Ascending aorta (tissue), 2 donors: ENCODE results near the gene SND1. TPM values are rescaled to one million over a fixed set of nuclear protein-coding genes. Genes with fewer than 3 reads are reported as not detected.

Experiments
- DNase-seq, 2 donors: peaks; one replicate each; pipeline ENCODE4 v3.0.0-alpha.2; 2019; ENCODE audit warnings: low spot score in 2 of 2
- H3K27ac ChIP-seq, 2 donors: fragments of 200-600 bp; sonication (generic); one replicate each; pipeline ENCODE4 v1.5.1; 2016 to 2017; ENCODE audit warnings: mild to moderate bottlenecking in 1 of 2
- H3K27me3 ChIP-seq: fragments of 200-600 bp; sonication (generic); one replicate; pipeline ENCODE4 v1.5.1; 2017
- H3K36me3 ChIP-seq, 2 donors: fragments of 200-600 bp; sonication (generic); one replicate each; pipeline ENCODE4 v1.5.1; 2016
- H3K4me1 ChIP-seq, 2 donors: fragments of 200-600 bp; sonication (generic); one replicate each; pipeline ENCODE4 v1.5.1; 2016 to 2017; ENCODE audit warnings: mild to moderate bottlenecking in 1 of 2
- H3K4me3 ChIP-seq, 2 donors: fragments of 200-600 bp; sonication (generic); one replicate each; pipeline ENCODE4 v1.5.1; 2016 to 2017; ENCODE audit warnings: mild to moderate bottlenecking in 1 of 2
- H3K9me3 ChIP-seq, 2 donors: fragments of 200-600 bp; sonication (generic); one replicate each; pipeline ENCODE4 v1.5.1; 2016
- CTCF ChIP-seq, 3 experiments: fragments of 200-600 bp in 2 of 3; fragments of 450-650 bp in 1 of 3; sonication (generic) in 2 of 3; IDR thresholded peaks; one replicate each; pipeline ENCODE4 v1.5.1; 2016 to 2019; ENCODE audit warnings: antibody characterized with exemption in 3 of 3, mild to moderate bottlenecking in 1 of 3, moderate library complexity in 1 of 3
- intact Hi-C: fragments of 100-400 bp; cut with DNase I; formaldehyde crosslinking; loops from one replicate; pipeline ENCODE4 v1.15.1; 2023
- total RNA-seq: library from RNA; depleted of rRNA; stranded (reverse); fragments of >200 nt; gene quantifications from one replicate; pipeline ENCODE4 v1.1.0, GENCODE V29; 2016

SND1 gene
- total RNA-seq, 1 donor from 2014 or later: 93.8 TPM

GRCh38 chr7:128075242-128076095 lies 423.5 kb downstream of the SND1 start:
- intact Hi-C loops: no loop called here

GRCh38 chr7:128076196-128076795 lies 424.3 kb downstream of the SND1 start:
- intact Hi-C loops: no loop called here
- Histone ChIP-seq H3K4me3 (no peak overlapping the region), H3K36me3 (peaks cover 38 to 49% of the 10 kb centered on the region in 2 donors), H3K27ac (no peak overlapping the region), H3K4me1 (no peaks in the 10 kb centered on the region), H3K9me3 (no peaks in the 10 kb centered on the region), H3K27me3 (no peaks in the 10 kb centered on the region)
- no peak for DNase-seq
- no peak for TF ChIP-seq CTCF (IDR thresholded peaks at IDR 0.05)

More at GRCh38 chr7:128075242-128076095, 423.5 kb downstream of the SND1 start:
- no peak overlapping the region for H3K27ac ChIP-seq
- no peaks in the 10 kb centered on the region for H3K9me3 ChIP-seq
- no peak overlapping the region for H3K4me3 ChIP-seq
- no peak for DNase-seq
- H3K27me3 ChIP-seq: no peaks in the 10 kb centered on the region
- TF ChIP-seq CTCF (IDR thresholded peaks at IDR 0.05): no peak
- H3K4me1 ChIP-seq: no peaks in the 10 kb centered on the region
- H3K36me3 ChIP-seq: peaks cover 36 to 46% of the 10 kb centered on the region in 2 donors

- Histone ChIP-seq H3K4me1 (no peaks in the 10 kb centered on the region), H3K36me3 (peaks cover 42 to 54% of the 10 kb centered on the region in 2 donors), H3K27me3 (no peaks in the 10 kb centered on the region), H3K9me3 (no peaks in the 10 kb centered on the region), H3K27ac (no peak overlapping the region), H3K4me3 (no peak overlapping the region)
- intact Hi-C loops: no loop called here
- no peak for TF ChIP-seq CTCF (IDR thresholded peaks at IDR 0.05)
- DNase-seq: peak in 1 of 2 donors; percentile 65
Observed at GRCh38 chr7:128076796-128077271, 424.8 kb downstream of the SND1 start.

- H3K36me3 ChIP-seq: peaks cover 48 to 63% of the 10 kb centered on the region in 2 donors
- H3K4me3 ChIP-seq: no peak overlapping the region
- no peak for TF ChIP-seq CTCF (IDR thresholded peaks at IDR 0.05)
- intact Hi-C loops: no loop called here
- no peaks in the 10 kb centered on the region for H3K4me1 ChIP-seq
- no peak for DNase-seq
- no peaks in the 10 kb centered on the region for H3K27me3 ChIP-seq
- H3K27ac ChIP-seq: no peak overlapping the region
- H3K9me3 ChIP-seq: no peaks in the 10 kb centered on the region
Observed at GRCh38 chr7:128078309-128078708, 426.3 kb downstream of the SND1 start.

- Histone ChIP-seq H3K27me3 (no peaks in the 10 kb centered on the region), H3K4me1 (no peaks in the 10 kb centered on the region), H3K9me3 (no peaks in the 10 kb centered on the region), H3K4me3 (no peak overlapping the region), H3K36me3 (peaks cover 40 to 72% of the 10 kb centered on the region in 2 donors), H3K27ac (no peak overlapping the region)
- no peak for DNase-seq
- intact Hi-C loops: no loop called here
- TF ChIP-seq CTCF (IDR thresholded peaks at IDR 0.05): no peak
Observed at GRCh38 chr7:128080169-128080568, 428.2 kb downstream of the SND1 start.
